Tibial nerve (tissue), 4 donors: ENCODE data around the gene NBEA. TPM values are rescaled to one million over a fixed set of nuclear protein-coding genes. Genes with fewer than 3 reads are reported as not detected.

ENCODE experiments used
- DNase-seq, 2 donors: peaks; one replicate each; pipeline ENCODE4 v3.0.0-alpha.2; 2019; ENCODE audit warnings: low spot score in 2 of 2
- H3K27ac ChIP-seq, 4 donors: fragments of 200-600 bp; sonication (generic) in 3 of 4; one replicate each; pipeline ENCODE4 v1.5.1; 2017 to 2019; ENCODE audit warnings: mild to moderate bottlenecking in 1 of 4
- H3K27me3 ChIP-seq, 2 donors: fragments of 200-600 bp; sonication (generic) in 1 of 2; one replicate each; pipeline versions ENCODE4 v1.5.1 to v1.6.0; 2017 to 2019
- H3K36me3 ChIP-seq, 3 donors: fragments of 200-600 bp; sonication (generic); one replicate each; pipeline ENCODE4 v1.5.1; 2018 to 2019
- H3K4me1 ChIP-seq, 4 donors: fragments of 200-600 bp; sonication (generic) in 3 of 4; one replicate each; pipeline ENCODE4 v1.5.1; 2017 to 2019
- H3K4me3 ChIP-seq, 4 donors: fragments of 200-600 bp; sonication (generic) in 3 of 4; one replicate each; pipeline ENCODE4 v1.5.1; 2017 to 2019; ENCODE audit warnings: mild to moderate bottlenecking in 1 of 4, moderate library complexity in 1 of 4
- H3K9me3 ChIP-seq, 4 donors: fragments of 200-600 bp; sonication (generic) in 3 of 4; one replicate each; pipeline ENCODE4 v1.5.1; 2017 to 2019
- CTCF ChIP-seq, 5 experiments: fragments of 200-600 bp in 3 of 5; fragments of 450-650 bp in 2 of 5; sonication (generic) in 3 of 5; IDR thresholded peaks; one replicate each; pipeline ENCODE4 v1.5.1; 2016 to 2019; ENCODE audit warnings: antibody characterized with exemption in 5 of 5, mild to moderate bottlenecking in 3 of 5, moderate library complexity in 2 of 5
- EP300 ChIP-seq, 2 donors: sonication (generic); formaldehyde crosslinking; IDR thresholded peaks; one replicate each; pipeline ENCODE4 v1.6.1; 2017; ENCODE audit warnings: antibody characterized with exemption in 2 of 2, mild to moderate bottlenecking in 1 of 2
- POLR2A ChIP-seq, 2 donors: fragments of 450-650 bp; IDR thresholded peaks; one replicate each; pipeline ENCODE4 v1.6.1; 2017; ENCODE audit warnings: antibody characterized with exemption in 2 of 2, mild to moderate bottlenecking in 2 of 2, moderate library complexity in 2 of 2
- WGBS, 2 donors: methylation state at CpG; one replicate each; pipeline ENCODE4 v1.1.5; 2018; 5-methylcytosine and 5-hydroxymethylcytosine counted together
- total RNA-seq, 4 donors: library from RNA; depleted of rRNA; stranded (reverse); fragments of >200 nt; gene quantifications; one replicate each; pipeline ENCODE4 v1.1.0, GENCODE V29; 2016

Gene NBEA
- total RNA-seq, 4 donors from 2014 or later: 9.0 to 11.9 (median 10.5) TPM

- TF ChIP-seq CTCF (IDR thresholded peaks at IDR 0.05) (no peak), EP300 (IDR thresholded peaks at IDR 0.05) (no peak), POLR2A (IDR thresholded peaks at IDR 0.05) (no peak)
- no peak for DNase-seq
- Histone ChIP-seq H3K4me3 (no peak overlapping the region), H3K36me3 (no peaks in the 10 kb centered on the region), H3K27ac (no peak overlapping the region), H3K27me3 (no peaks in the 10 kb centered on the region), H3K9me3 (no peaks in the 10 kb centered on the region), H3K4me1 (no peaks in the 10 kb centered on the region)
Measured at GRCh38 chr13:35293579-35294226, 351.6 kb downstream of the NBEA start.

GRCh38 chr13:35309706-35310105, 367.6 kb downstream of the NBEA start:
- Histone ChIP-seq H3K4me1 (no peaks in the 10 kb centered on the region), H3K27ac (no peak overlapping the region), H3K9me3 (no peaks in the 10 kb centered on the region), H3K27me3 (no peaks in the 10 kb centered on the region), H3K4me3 (no peak overlapping the region), H3K36me3 (peaks cover 0 to 4% (median 0%) of the 10 kb centered on the region in 3 donors)
- no peak for DNase-seq
- WGBS, 2 donors: 94 to 95% methylated on average over 2 of the region's 2 CpGs
- TF ChIP-seq CTCF (IDR thresholded peaks at IDR 0.05): no peak
- TF ChIP-seq EP300 (IDR thresholded peaks at IDR 0.05): no peak
- TF ChIP-seq POLR2A (IDR thresholded peaks at IDR 0.05): no peak

GRCh38 chr13:35332134-35332533, 390.1 kb downstream of the NBEA start:
- no peak overlapping the region for H3K4me3 ChIP-seq
- DNase-seq: no peak
- TF ChIP-seq POLR2A (IDR thresholded peaks at IDR 0.05) (no peak), CTCF (IDR thresholded peaks at IDR 0.05) (no peak), EP300 (IDR thresholded peaks at IDR 0.05) (no peak)
- H3K4me1 ChIP-seq: no peaks in the 10 kb centered on the region
- H3K36me3 ChIP-seq: peaks cover 0 to 12% (median 0%) of the 10 kb centered on the region in 3 donors
- no peaks in the 10 kb centered on the region for H3K27me3 ChIP-seq
- WGBS, 2 donors: 91 to 97% methylated on average over 3 of the region's 3 CpGs
- H3K9me3 ChIP-seq: peaks cover 0 to 11% (median 3%) of the 10 kb centered on the region in 4 donors
- H3K27ac ChIP-seq: no peak overlapping the region

GRCh38 chr13:35333157-35333556, 391.1 kb downstream of the NBEA start:
- 95 to 98% methylated on average over 3 of the region's 3 CpGs for WGBS, 2 donors
- Histone ChIP-seq H3K27me3 (no peaks in the 10 kb centered on the region), H3K4me3 (no peak overlapping the region), H3K9me3 (peaks cover 0 to 11% (median 3%) of the 10 kb centered on the region in 4 donors), H3K27ac (no peak overlapping the region), H3K36me3 (peaks cover 0 to 12% (median 0%) of the 10 kb centered on the region in 3 donors), H3K4me1 (no peaks in the 10 kb centered on the region)
- TF ChIP-seq CTCF (IDR thresholded peaks at IDR 0.05): no peak
- no peak for TF ChIP-seq EP300 (IDR thresholded peaks at IDR 0.05)
- no peak for TF ChIP-seq POLR2A (IDR thresholded peaks at IDR 0.05)
- DNase-seq: no peak

GRCh38 chr13:35342440-35342839, 400.4 kb downstream of the NBEA start:
- H3K4me1 ChIP-seq: no peaks in the 10 kb centered on the region

More at GRCh38 chr13:35342440-35342839, 400.4 kb downstream of the NBEA start:
- no peaks in the 10 kb centered on the region for H3K9me3 ChIP-seq
- TF ChIP-seq CTCF (IDR thresholded peaks at IDR 0.05): no peak
- TF ChIP-seq EP300 (IDR thresholded peaks at IDR 0.05): no peak
- TF ChIP-seq POLR2A (IDR thresholded peaks at IDR 0.05): no peak
- no peak overlapping the region for H3K4me3 ChIP-seq
- WGBS, 2 donors: 89 to 98% methylated on average over 1 of the region's 1 CpG
- DNase-seq: no peak
- H3K36me3 ChIP-seq: no peaks in the 10 kb centered on the region
- H3K27ac ChIP-seq: no peak overlapping the region
- H3K27me3 ChIP-seq: no peaks in the 10 kb centered on the region
